GM12892 (cell line): ENCODE measurements around the gene CDH22.

Experiments
- POLR2A ChIP-seq: IDR thresholded peaks from 2 replicates; pipeline ENCODE4 v1.6.1; 2011; ENCODE audit warnings: low read depth, low read length, control low read depth
- POLR2AphosphoS5 ChIP-seq: IDR thresholded peaks from 2 replicates; pipeline ENCODE4 v1.6.1; 2011; ENCODE audit warnings: low read depth, low read length, control low read depth
- TAF1 ChIP-seq: IDR thresholded peaks from 2 replicates; pipeline ENCODE4 v1.6.1; 2011; ENCODE audit warnings: low read depth, mild to moderate bottlenecking, control low read depth, low read length, borderline replicate concordance

- TF ChIP-seq POLR2AphosphoS5 (peak; percentile 36; the same call in 1 of the 2 replicates), TAF1 (no peak), POLR2A (no peak; the same call in 1 of the 2 replicates)
These were observed 180.8 kb downstream of the CDH22 start for GRCh38 chr20:46127396-46128010.
